D721Med (cell line): ENCODE measurements around the gene IGFBP1.

Experiments
- DNase-seq: peaks from one replicate; pipeline ENCODE4 v3.0.0; 2011; ENCODE audit warnings: low spot score; ENCODE audit not compliant: insufficient read length
- FAIRE-seq: peaks from 2 replicates; lab custom pipeline; 2011; peaks lifted over from hg19 to GRCh38; lab: Jason Lieb, UNC
- TF ChIP-seq, protein P1 (sequence below): IDR thresholded peaks from 2 replicates; pipeline ENCODE4 v1.5.1; 2012; ENCODE audit warnings: mild to moderate bottlenecking, control low read depth; ENCODE audit not compliant: insufficient read depth; ENCODE audit errors: missing control alignments

Gene IGFBP1

DNA sequence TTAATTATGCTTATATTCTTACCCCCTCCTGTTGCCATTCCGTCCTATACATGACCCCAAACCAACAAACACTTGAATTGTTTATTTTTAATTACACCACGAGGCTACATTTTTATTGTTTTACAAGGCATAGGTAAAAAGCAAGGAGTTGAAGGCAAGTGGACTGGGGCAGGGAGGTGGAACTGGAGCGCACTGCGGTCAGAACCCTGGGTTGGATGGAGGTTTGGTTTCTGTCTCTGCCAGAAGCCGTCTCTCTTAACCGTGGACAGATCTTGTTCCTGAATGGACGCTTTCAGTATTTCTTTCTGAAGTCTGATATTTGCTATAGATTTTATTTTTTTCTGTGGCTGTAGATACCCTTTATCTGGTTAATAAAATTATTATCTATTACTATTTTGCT, 52.7 kb downstream of the IGFBP1 start:
- no peak for FAIRE-seq
- no peak for DNase-seq
- TF ChIP-seq, protein P1, sequence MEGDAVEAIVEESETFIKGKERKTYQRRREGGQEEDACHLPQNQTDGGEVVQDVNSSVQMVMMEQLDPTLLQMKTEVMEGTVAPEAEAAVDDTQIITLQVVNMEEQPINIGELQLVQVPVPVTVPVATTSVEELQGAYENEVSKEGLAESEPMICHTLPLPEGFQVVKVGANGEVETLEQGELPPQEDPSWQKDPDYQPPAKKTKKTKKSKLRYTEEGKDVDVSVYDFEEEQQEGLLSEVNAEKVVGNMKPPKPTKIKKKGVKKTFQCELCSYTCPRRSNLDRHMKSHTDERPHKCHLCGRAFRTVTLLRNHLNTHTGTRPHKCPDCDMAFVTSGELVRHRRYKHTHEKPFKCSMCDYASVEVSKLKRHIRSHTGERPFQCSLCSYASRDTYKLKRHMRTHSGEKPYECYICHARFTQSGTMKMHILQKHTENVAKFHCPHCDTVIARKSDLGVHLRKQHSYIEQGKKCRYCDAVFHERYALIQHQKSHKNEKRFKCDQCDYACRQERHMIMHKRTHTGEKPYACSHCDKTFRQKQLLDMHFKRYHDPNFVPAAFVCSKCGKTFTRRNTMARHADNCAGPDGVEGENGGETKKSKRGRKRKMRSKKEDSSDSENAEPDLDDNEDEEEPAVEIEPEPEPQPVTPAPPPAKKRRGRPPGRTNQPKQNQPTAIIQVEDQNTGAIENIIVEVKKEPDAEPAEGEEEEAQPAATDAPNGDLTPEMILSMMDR = no peak
